Activated gamma-delta T cell treated with Interleukin-2 at 50 U/mL for 16 hours (primary cell): Measurements from ENCODE around the gene CLTCL1.

Experiments
- DNase-seq: peaks from one replicate; pipeline ENCODE4 v3.0.0-alpha.2; 2020

The CLTCL1 gene

GRCh38 chr22:19242699-19243098 is 48.8 kb downstream of the CLTCL1 start:
- DNase-seq, result no peak

- no peak for DNase-seq
Measured at GRCh38 chr22:19241593-19241906, 50.0 kb downstream of the CLTCL1 start.

- no peak for DNase-seq
Measured at GRCh38 chr22:19240813-19241592, 50.5 kb downstream of the CLTCL1 start.

GRCh38 chr22:19239464-19239863 is 52.1 kb downstream of the CLTCL1 start:
- no peak for DNase-seq

GRCh38 chr22:19238900-19239299 is 52.6 kb downstream of the CLTCL1 start:
- DNase-seq, result no peak

GRCh38 chr22:19235874-19236273 is 55.6 kb downstream of the CLTCL1 start:
- DNase-seq, result no peak

GRCh38 chr22:19234126-19234896 is 57.2 kb downstream of the CLTCL1 start:
- DNase-seq, result no peak

- no peak for DNase-seq
Measured at GRCh38 chr22:19233189-19233661, 58.3 kb downstream of the CLTCL1 start.

- no peak for DNase-seq
Measured at GRCh38 chr22:19232623-19233022, 58.9 kb downstream of the CLTCL1 start.

GRCh38 chr22:19231986-19232385 is 59.5 kb downstream of the CLTCL1 start:
- DNase-seq, result no peak

GRCh38 chr22:19229600-19229999 is 61.9 kb downstream of the CLTCL1 start:
- no peak for DNase-seq

- no peak for DNase-seq
Measured at GRCh38 chr22:19228179-19228578, 63.3 kb downstream of the CLTCL1 start.

GRCh38 chr22:19226428-19226827 is 65.1 kb downstream of the CLTCL1 start:
- DNase-seq, result no peak

- DNase-seq, result no peak
Measured at GRCh38 chr22:19225560-19225959, 66.0 kb downstream of the CLTCL1 start.

GRCh38 chr22:19224985-19225384 is 66.5 kb downstream of the CLTCL1 start:
- DNase-seq, result no peak

- DNase-seq, result no peak
Measured at GRCh38 chr22:19224557-19224956, 67.0 kb downstream of the CLTCL1 start.

GRCh38 chr22:19223617-19224016 is 67.9 kb downstream of the CLTCL1 start:
- DNase-seq, result no peak

- DNase-seq, result no peak
Measured at GRCh38 chr22:19223110-19223509, 68.4 kb downstream of the CLTCL1 start.

GRCh38 chr22:19222242-19223005 is 69.1 kb downstream of the CLTCL1 start:
- no peak for DNase-seq

- DNase-seq, result no peak
Measured at GRCh38 chr22:19220867-19221266, 70.7 kb downstream of the CLTCL1 start.

GRCh38 chr22:19218541-19219233 is 72.8 kb downstream of the CLTCL1 start:
- DNase-seq, result no peak

GRCh38 chr22:19216579-19216978 is 74.9 kb downstream of the CLTCL1 start:
- no peak for DNase-seq

- no peak for DNase-seq
Measured at GRCh38 chr22:19215360-19215759, 76.2 kb downstream of the CLTCL1 start.
